Heart right ventricle (tissue), 16 donors: ENCODE results near the gene GALNT12. TPM values are rescaled to one million over a fixed set of nuclear protein-coding genes. Genes with fewer than 3 reads are reported as not detected.

Source experiments
- ATAC-seq, 8 donors: fragments of 200-7000 bp; cut with Tn5 transposase; one replicate each; pipeline ENCODE4 v1.9.1; 2020; ENCODE audit warnings: mild to moderate bottlenecking in 8 of 8, moderate library complexity in 8 of 8, moderate number of reproducible peaks in 1 of 8
- DNase-seq, 2 donors: peaks; one replicate each; pipeline ENCODE4 v3.0.0-alpha.2; 2020
- H3K27ac ChIP-seq, 10 donors: fragments of 200-600 bp; sonication (generic) in 2 of 10; one replicate each; pipeline versions ENCODE4 v1.5.0 to v1.8.0; 2020 to 2022; ENCODE audit warnings: mild to moderate bottlenecking in 3 of 10
- H3K27me3 ChIP-seq, 7 donors: fragments of 200-600 bp; one replicate each; pipeline ENCODE4 v1.8.0; 2021 to 2022; ENCODE audit warnings: mild to moderate bottlenecking in 2 of 7
- H3K36me3 ChIP-seq, 9 donors: fragments of 200-600 bp; sonication (generic) in 1 of 9; one replicate each; pipeline versions ENCODE4 v1.5.0 to v1.8.0; 2020 to 2022; ENCODE audit warnings: mild to moderate bottlenecking in 2 of 9
- H3K4me1 ChIP-seq, 9 donors: fragments of 200-600 bp; sonication (generic) in 1 of 9; one replicate each; pipeline versions ENCODE4 v1.5.0 to v1.8.0; 2020 to 2022; ENCODE audit warnings: mild to moderate bottlenecking in 4 of 9
- H3K4me3 ChIP-seq, 10 donors: fragments of 200-600 bp; sonication (generic) in 2 of 10; one replicate each; pipeline versions ENCODE4 v1.5.0 to v1.8.0; 2020 to 2022; ENCODE audit warnings: mild to moderate bottlenecking in 7 of 10, moderate library complexity in 2 of 10
- H3K9me3 ChIP-seq, 11 donors: fragments of 200-600 bp in 10 of 11; sonication (generic) in 2 of 11; one replicate each; pipeline versions ENCODE4 v1.5.0 to v1.8.0; 2013 to 2022; ENCODE audit warnings: mild to moderate bottlenecking in 2 of 11, control low read depth in 1 of 11, moderate library complexity in 1 of 11
- CTCF ChIP-seq, 9 donors: fragments of 200-600 bp; sonication (generic) in 2 of 9; IDR thresholded peaks; one replicate each; pipeline versions ENCODE4 v1.5.0 to v1.8.0; 2021 to 2022; ENCODE audit warnings: antibody characterized with exemption in 9 of 9, mild to moderate bottlenecking in 5 of 9, moderate library complexity in 1 of 9
- whole genome bisulfite sequencing, 2 donors: extraction: QIAGEN DNeasy Blood & Tissue Kit; methylation state at CpG; one replicate each; pipeline ENCODE4 v1.1.7; 2013; ENCODE audit warnings: inconsistent platforms in 1 of 2; 5-methylcytosine and 5-hydroxymethylcytosine counted together
- intact Hi-C, 10 donors: fragments of 100-400 bp; cut with DNase I; formaldehyde crosslinking; loops; one replicate each; pipeline versions ENCODE4 v1.11.1 to v1.14.2; 2022
- polyA plus RNA-seq, 2 donors: library from polyadenylated mRNA; stranded (reverse); fragments of 200-250 nt; gene quantifications; one replicate each; pipeline ENCODE4 v1.2.3, GENCODE V29; 2013
- total RNA-seq, 10 donors: library from RNA; stranded (reverse); fragmentation: NEBNext Ultra II Directional in 3 of 10; extraction: Animal tissue kit (Norgen Biotek cat#: 25700) in 3 of 10; gene quantifications; one replicate each; pipeline versions ENCODE4 v1.2.1 to v1.2.4, GENCODE V29; 2021 to 2023
- donor health status: Arrhythmogenic right ventricular cardiomyopathy.
- donor health status: ischemic (EF 13 %, LVEDD 7.1; RV severe dilation, severe dysfunction).
- donor health status: healthy with polysubstance abuse.
- donor health status: DM: no; HTN: yes; CAD: no.
- donor health status: DM: no; HTN: no; CAD: no.
- donor health status: ischemic (EF 25% LVEDD 6.9; RV normal size, moderate dysfunction).
- donor health status: ischemic (EF 25% LVEDD 5.7; RV mildly dilated, moderate dysfunction).
- donor health status: healthy.
- donor health status: DM: yes; HTN: yes; CAD: no.
- donor health status: Ischemic cardiomyopathy.
- donor health status: ischemic (EF 35%, LVEDD 5.7; RV mildly dilated, moderate dysfunction).
- donor health status: nonischemic (EF 11% LVEDD 7.7; RV severe dilation, severe dysfunction).
- donor health status: DM: yes; HTN: yes; CAD: no.
- donor health status: PGD.
- donor health status: ischemic (EF 29% LVEDD 5.4; RV normal size, mild dysfunction).
- donor health status: nonischemic (EF 23%, LVEDD 6.1; RV moderate dilation, normal function).

GALNT12 gene
- total and polyA plus RNA-seq, 12 donors: 0.25 to 1.3 (median 0.53) TPM

GRCh38 chr9:98838155-98838867 is 30.8 kb downstream of the GALNT12 start:
- Histone ChIP-seq H3K4me3 (no peak overlapping the region), H3K36me3 (no peaks in the 10 kb centered on the region), H3K27ac (no peak overlapping the region), H3K27me3 (no peaks in the 10 kb centered on the region), H3K4me1 (peaks cover 0 to 4% (median 0%) of the 10 kb centered on the region in 9 donors), H3K9me3 (no peaks in the 10 kb centered on the region)
- ATAC-seq (peak in 2 of 8 donors; percentile 31 to 34), DNase-seq (no peak)
- no peak for TF ChIP-seq CTCF (IDR thresholded peaks at IDR 0.05)
- intact Hi-C loops: no loop called here
- 93% methylated on average over 6 of the region's 6 CpGs for WGBS, 2 donors

- no peaks in the 10 kb centered on the region for H3K4me1 ChIP-seq
- H3K27me3 ChIP-seq: no peaks in the 10 kb centered on the region
- ATAC-seq (peak in 1 of 8 donors; percentile 20), DNase-seq (no peak)
- no peak overlapping the region for H3K4me3 ChIP-seq
- intact Hi-C loops: no loop called here
- TF ChIP-seq CTCF (IDR thresholded peaks at IDR 0.05): no peak
- 96 to 97% methylated on average over 6 of the region's 6 CpGs for WGBS, 2 donors
- no peak overlapping the region for H3K27ac ChIP-seq
- H3K9me3 ChIP-seq: no peaks in the 10 kb centered on the region
- no peaks in the 10 kb centered on the region for H3K36me3 ChIP-seq
Observed at GRCh38 chr9:98838868-98839565, 31.5 kb downstream of the GALNT12 start.

GRCh38 chr9:98839724-98840123 is 32.3 kb downstream of the GALNT12 start:
- no peak overlapping the region for H3K4me3 ChIP-seq
- H3K27me3 ChIP-seq: no peaks in the 10 kb centered on the region
- intact Hi-C loops: no loop called here
- H3K4me1 ChIP-seq: no peaks in the 10 kb centered on the region
- no peaks in the 10 kb centered on the region for H3K36me3 ChIP-seq
- TF ChIP-seq CTCF (IDR thresholded peaks at IDR 0.05): no peak
- ATAC-seq: no peak
- H3K9me3 ChIP-seq: no peaks in the 10 kb centered on the region
- H3K27ac ChIP-seq: no peak overlapping the region
- DNase-seq: no peak
- WGBS, 2 donors: 52 to 59% methylated on average over 4 of the region's 4 CpGs

- WGBS, 2 donors: 85 to 86% methylated on average over 7 of the region's 7 CpGs
- no peak overlapping the region for H3K4me3 ChIP-seq
- H3K9me3 ChIP-seq: no peaks in the 10 kb centered on the region
- H3K4me1 ChIP-seq: no peaks in the 10 kb centered on the region
- DNase-seq (no peak), ATAC-seq (no peak)
- no peak overlapping the region for H3K27ac ChIP-seq
- no peaks in the 10 kb centered on the region for H3K36me3 ChIP-seq
- peaks cover 0 to 3% (median 0%) of the 10 kb centered on the region in 7 donors for H3K27me3 ChIP-seq
- TF ChIP-seq CTCF (IDR thresholded peaks at IDR 0.05): no peak
- intact Hi-C loops: no loop called here
Observed at GRCh38 chr9:98842510-98842909, 35.0 kb downstream of the GALNT12 start.
